ENCODE measurements around the gene ANKS1B.

DNA sequence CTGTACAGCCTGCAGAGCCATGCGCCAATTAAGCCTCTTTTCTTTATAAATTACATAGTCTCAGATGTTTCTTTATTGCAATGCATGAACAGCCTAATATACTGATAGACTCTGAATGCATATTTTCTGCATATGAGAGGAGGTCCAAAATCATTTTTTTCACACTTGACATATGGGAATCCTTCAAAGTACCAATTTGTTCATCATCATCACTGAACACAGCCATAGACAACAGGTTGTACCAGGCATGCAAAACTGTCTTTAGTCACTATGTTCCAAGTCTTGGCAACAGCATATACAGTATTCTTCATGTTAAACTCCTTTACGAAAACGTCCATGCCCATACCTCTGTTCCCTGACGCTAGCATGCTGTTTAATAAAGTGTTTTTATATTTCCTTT is 807.9 kb downstream of the ANKS1B start:
- no peak for TF ChIP-seq EP300 (IDR thresholded peaks at IDR 0.05)
- no peak for TF ChIP-seq CTCF (IDR thresholded peaks at IDR 0.05)

Measured in suprapubic skin (tissue), 3 donors.